HepG2 (cell line): ENCODE measurements around the gene ARL3. TPM values are rescaled to one million over a fixed set of nuclear protein-coding genes. Genes with fewer than 3 reads are reported as not detected.

Experiments
- BORCS8-MEF2B ChIP-seq: sonication (generic); formaldehyde crosslinking; IDR thresholded peaks from 2 replicates; pipeline ENCODE4 v1.8.0; 2022; ENCODE audit warnings: mild to moderate bottlenecking, missing genetic modification reagents
- CREB1 ChIP-seq, 2 experiments: fragments of 450-650 bp in 1 of 2; IDR thresholded peaks; 2 replicates each; pipeline ENCODE4 v1.6.1; 2016 to 2017; ENCODE audit warnings: control low read depth in 1 of 2, mild to moderate bottlenecking in 1 of 2, missing compliant biosample characterization in 1 of 2, missing genetic modification characterization in 1 of 2
- FOSL1 ChIP-seq: sonication (generic); formaldehyde crosslinking; IDR thresholded peaks from 2 replicates; pipeline ENCODE4 v1.9.0; 2021; ENCODE audit warnings: missing genetic modification reagents, borderline replicate concordance
- FOXK1 ChIP-seq: sonication (generic); formaldehyde crosslinking; IDR thresholded peaks from 2 replicates; pipeline ENCODE4 v1.4.0; 2020; ENCODE audit warnings: low read depth, missing genetic modification reagents, borderline replicate concordance
- HHEX ChIP-seq: IDR thresholded peaks from 2 replicates; pipeline ENCODE4 v1.6.1; 2016; ENCODE audit warnings: control low read depth
- HIVEP1 ChIP-seq: sonication (generic); formaldehyde crosslinking; IDR thresholded peaks from 2 replicates; pipeline ENCODE4 v1.4.0; 2020; ENCODE audit warnings: mild to moderate bottlenecking, missing genetic modification reagents
- HNF4G ChIP-seq, 2 experiments: sonication (generic) in 1 of 2; formaldehyde crosslinking in 1 of 2; IDR thresholded peaks; 2 replicates each; pipeline versions ENCODE4 v1.4.0 to v1.6.1; 2011 to 2020; ENCODE audit warnings: borderline replicate concordance in 2 of 2, low read depth in 2 of 2, mild to moderate bottlenecking in 2 of 2, low read length in 1 of 2, missing genetic modification reagents in 1 of 2, moderate library complexity in 1 of 2
- IKZF5 ChIP-seq: IDR thresholded peaks from 2 replicates; pipeline ENCODE4 v1.6.1; 2018; ENCODE audit warnings: missing genetic modification reagents, mild to moderate bottlenecking, missing compliant biosample characterization
- KLF6 ChIP-seq: IDR thresholded peaks from 2 replicates; pipeline ENCODE4 v1.8.0; 2016; ENCODE audit warnings: missing biosample characterization, missing genetic modification reagents
- MBNL3 ChIP-seq: fragments of 250-450 bp; sonication (Bioruptor Pico); conservative IDR thresholded peaks from 2 replicates; pipeline ENCODE4 v1.8.0; 2022; ENCODE audit warnings: mild to moderate bottlenecking, inconsistent platforms
- MIER3 ChIP-seq: IDR thresholded peaks from 2 replicates; pipeline ENCODE4 v1.6.1; 2016; ENCODE audit warnings: missing compliant biosample characterization, borderline replicate concordance
- MYC ChIP-seq: sonication (generic); formaldehyde crosslinking; IDR thresholded peaks from 2 replicates; pipeline ENCODE4 v1.9.0; 2021; ENCODE audit warnings: missing genetic modification reagents, borderline replicate concordance
- NFYB ChIP-seq: sonication (generic); formaldehyde crosslinking; IDR thresholded peaks from 2 replicates; pipeline ENCODE4 v1.4.0; 2020; ENCODE audit warnings: missing genetic modification reagents
- NR3C1 ChIP-seq: sonication (generic); formaldehyde crosslinking; IDR thresholded peaks from 2 replicates; pipeline ENCODE4 v1.4.0; 2020; ENCODE audit warnings: missing genetic modification reagents
- PHB2 ChIP-seq: fragments of 450-650 bp; IDR thresholded peaks from 2 replicates; pipeline ENCODE4 v1.6.1; 2018; ENCODE audit not compliant: partially characterized antibody
- RBM22 ChIP-seq: fragments of 200-400 bp; formaldehyde crosslinking; optimal IDR thresholded peaks from 2 replicates; pipeline ENCODE3; 2017; ENCODE audit warnings: mild to moderate bottlenecking, low read length, moderate library complexity
- RCOR2 ChIP-seq: IDR thresholded peaks from 2 replicates; pipeline ENCODE4 v1.6.1; 2016; ENCODE audit warnings: missing biosample characterization, missing genetic modification reagents
- SIN3A ChIP-seq: IDR thresholded peaks from 2 replicates; pipeline ENCODE4 v1.6.1; 2011; ENCODE audit warnings: low read depth, mild to moderate bottlenecking, control low read depth, low read length, borderline replicate concordance
- SNAPC5 ChIP-seq: sonication (generic); formaldehyde crosslinking; IDR thresholded peaks from 2 replicates; pipeline ENCODE4 v1.8.1; 2023; ENCODE audit warnings: mild to moderate bottlenecking, missing genetic modification reagents, borderline replicate concordance
- ZNF510 ChIP-seq: sonication (generic); formaldehyde crosslinking; IDR thresholded peaks from 2 replicates; pipeline ENCODE4 v1.4.0; 2020; ENCODE audit warnings: low read depth, mild to moderate bottlenecking, missing genetic modification reagents
- ZNF619 ChIP-seq: sonication (generic); formaldehyde crosslinking; IDR thresholded peaks from 2 replicates; pipeline ENCODE4 v1.4.0; 2020; ENCODE audit warnings: mild to moderate bottlenecking, missing genetic modification reagents
- ZNF691 ChIP-seq: sonication (generic); formaldehyde crosslinking; IDR thresholded peaks from 2 replicates; pipeline ENCODE4 v1.4.0; 2020; ENCODE audit warnings: missing genetic modification reagents, low read depth, mild to moderate bottlenecking, borderline replicate concordance
- ZNF724P ChIP-seq: sonication (generic); formaldehyde crosslinking; IDR thresholded peaks from 2 replicates; pipeline ENCODE4 v1.8.0; 2022; ENCODE audit warnings: missing genetic modification reagents, borderline replicate concordance
- polyA plus RNA-seq, 8 experiments: library from polyadenylated mRNA; depleted of rRNA in 3 of 8; stranded (reverse) in 7 of 8; unstranded in 1 of 8; fragments of >200 nt; fragmentation: Illumina TruSeq in 4 of 8; extraction: Trizol in 4 of 8; gene quantifications; 2 replicates each; pipeline versions ENCODE4 v1.2.1 to v1.2.3, GENCODE V29; 2011 to 2016; ENCODE audit warnings: low read depth in 4 of 8, missing spikeins in 1 of 8, mixed read lengths in 1 of 8; ENCODE audit not compliant: insufficient read depth in 1 of 8
- total RNA-seq, 5 experiments: library from RNA; depleted of rRNA; stranded (reverse); fragments of >200 nt; fragmentation: Illumina TruSeq; extraction: Trizol; gene quantifications; 2 replicates each; pipeline ENCODE4 v1.2.3, GENCODE V29; 2016; ENCODE audit warnings: low read depth in 1 of 5
- TF ChIP-seq, protein P1 (sequence below): sonication (generic); formaldehyde crosslinking; conservative IDR thresholded peaks from 2 replicates; pipeline ENCODE4 v1.8.0; 2022; ENCODE audit warnings: mild to moderate bottlenecking, moderate library complexity, missing genetic modification reagents
- TF ChIP-seq, protein P2 (sequence below): fragments of 450-650 bp; IDR thresholded peaks from 2 replicates; pipeline ENCODE4 v1.6.1; 2017

ARL3 gene
- total and polyA plus RNA-seq, 2 of the 13 experiments (the other 11 are each of a cell fraction or from before 2014, with no cell fraction given), result 5.2 to 6.6 TPM

DNA sequence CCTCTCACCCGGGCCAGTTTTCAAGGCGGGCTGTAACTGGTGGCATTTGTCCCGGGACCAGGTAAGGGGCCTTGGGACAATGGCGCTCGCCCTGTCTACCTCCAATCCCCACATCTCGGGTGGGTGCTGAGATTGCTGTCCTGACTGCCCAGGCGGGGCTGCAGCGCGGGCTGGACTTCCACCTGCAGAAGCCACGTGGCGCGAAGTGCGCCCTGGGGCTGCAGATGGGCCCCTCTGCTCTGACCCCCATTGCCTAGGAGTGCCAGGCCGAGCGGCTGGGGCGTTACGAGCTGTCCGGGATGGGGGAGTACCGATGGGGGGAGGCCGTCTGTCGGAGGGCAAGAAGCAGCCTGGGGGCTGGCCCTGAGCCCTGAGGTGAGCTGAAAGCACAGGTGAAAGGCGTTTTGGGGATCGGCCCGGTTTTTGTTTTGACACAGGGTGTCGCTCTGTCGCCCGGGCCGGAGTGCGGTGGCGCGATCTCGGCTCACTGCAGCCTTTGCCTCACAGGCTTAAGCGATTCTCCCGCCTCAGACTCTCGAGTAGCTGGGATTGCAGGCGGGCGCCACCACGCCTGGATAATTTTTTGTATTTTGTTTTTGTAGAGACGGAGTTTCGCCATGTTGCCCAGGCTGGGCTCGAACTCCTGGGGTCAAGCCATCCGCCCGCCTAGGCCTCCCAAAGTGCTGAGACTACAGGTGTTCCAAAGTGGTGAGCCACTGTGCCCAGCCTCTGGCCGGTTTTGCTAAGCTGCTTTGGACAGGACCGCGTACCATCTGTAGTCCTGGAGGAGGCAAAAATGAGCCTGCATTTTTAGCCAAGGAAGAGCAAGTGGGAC is 641 bp upstream of the ARL3 start, which contains the start of gene SFXN2 (continued):
- TF ChIP-seq, protein P1, sequence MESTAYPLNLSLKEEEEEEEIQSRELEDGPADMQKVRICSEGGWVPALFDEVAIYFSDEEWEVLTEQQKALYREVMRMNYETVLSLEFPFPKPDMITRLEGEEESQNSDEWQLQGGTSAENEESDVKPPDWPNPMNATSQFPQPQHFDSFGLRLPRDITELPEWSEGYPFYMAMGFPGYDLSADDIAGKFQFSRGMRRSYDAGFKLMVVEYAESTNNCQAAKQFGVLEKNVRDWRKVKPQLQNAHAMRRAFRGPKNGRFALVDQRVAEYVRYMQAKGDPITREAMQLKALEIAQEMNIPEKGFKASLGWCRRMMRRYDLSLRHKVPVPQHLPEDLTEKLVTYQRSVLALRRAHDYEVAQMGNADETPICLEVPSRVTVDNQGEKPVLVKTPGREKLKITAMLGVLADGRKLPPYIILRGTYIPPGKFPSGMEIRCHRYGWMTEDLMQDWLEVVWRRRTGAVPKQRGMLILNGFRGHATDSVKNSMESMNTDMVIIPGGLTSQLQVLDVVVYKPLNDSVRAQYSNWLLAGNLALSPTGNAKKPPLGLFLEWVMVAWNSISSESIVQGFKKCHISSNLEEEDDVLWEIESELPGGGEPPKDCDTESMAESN (CRISPR knock-in tag), result no peak
- TF ChIP-seq SIN3A (peak; percentile 1), IKZF5 (no peak), CREB1 (IDR thresholded peaks at IDR 0.05) (no peak), CREB1 (CRISPR knock-in tag; IDR thresholded peaks at IDR 0.05) (0 out of 2 replicates have a peak, but pooled peaks have one; percentile 28), HIVEP1 (CRISPR knock-in tag) (peak; percentile 27; the same call in 1 of the 2 replicates), FOSL1 (CRISPR knock-in tag) (no peak), PHB2 (no peak), NR3C1 (CRISPR knock-in tag) (no peak), HHEX (CRISPR knock-in tag) (no peak), HNF4G (IDR thresholded peaks at IDR 0.05; ENCODE audit: borderline replicate concordance, low read depth, low read length) (no peak), HNF4G (CRISPR knock-in tag; IDR thresholded peaks at IDR 0.05; ENCODE audit: borderline replicate concordance, low read depth) (no peak), BORCS8-MEF2B (CRISPR knock-in tag) (peak; percentile 89), RBM22 (no peak), MBNL3 (CRISPR knock-in tag) (no peak), NFYB (no peak; the same call in 1 of the 2 replicates), KLF6 (CRISPR knock-in tag) (no peak), ZNF619 (CRISPR knock-in tag) (no peak), ZNF691 (CRISPR knock-in tag) (no peak), RCOR2 (CRISPR knock-in tag) (no peak), MIER3 (CRISPR knock-in tag) (no peak), ZNF724P (CRISPR knock-in tag) (no peak), FOXK1 (CRISPR knock-in tag) (no peak; the same call in 1 of the 2 replicates), ZNF510 (CRISPR knock-in tag) (no peak), MYC (CRISPR knock-in tag) (peak; percentile 92; the same call in 1 of the 2 replicates), SNAPC5 (no peak)
- TF ChIP-seq, protein P2, sequence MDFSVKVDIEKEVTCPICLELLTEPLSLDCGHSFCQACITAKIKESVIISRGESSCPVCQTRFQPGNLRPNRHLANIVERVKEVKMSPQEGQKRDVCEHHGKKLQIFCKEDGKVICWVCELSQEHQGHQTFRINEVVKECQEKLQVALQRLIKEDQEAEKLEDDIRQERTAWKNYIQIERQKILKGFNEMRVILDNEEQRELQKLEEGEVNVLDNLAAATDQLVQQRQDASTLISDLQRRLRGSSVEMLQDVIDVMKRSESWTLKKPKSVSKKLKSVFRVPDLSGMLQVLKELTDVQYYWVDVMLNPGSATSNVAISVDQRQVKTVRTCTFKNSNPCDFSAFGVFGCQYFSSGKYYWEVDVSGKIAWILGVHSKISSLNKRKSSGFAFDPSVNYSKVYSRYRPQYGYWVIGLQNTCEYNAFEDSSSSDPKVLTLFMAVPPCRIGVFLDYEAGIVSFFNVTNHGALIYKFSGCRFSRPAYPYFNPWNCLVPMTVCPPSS, result no peak
